Heart left ventricle (tissue), 13 donors: Measurements from ENCODE around the gene SYPL1.

Experiments
- POLR2A ChIP-seq, 2 donors: fragments of 450-650 bp; IDR thresholded peaks; one replicate each; pipeline ENCODE4 v1.6.1; 2017; ENCODE audit warnings: antibody characterized with exemption in 2 of 2, mild to moderate bottlenecking in 2 of 2, moderate library complexity in 2 of 2
- TF ChIP-seq, protein P1 (sequence below), 12 donors: fragments of 200-600 bp; sonication (generic) in 4 of 12; IDR thresholded peaks; one replicate each; pipeline versions ENCODE4 v1.5.0 to v1.8.0; 2018 to 2022; ENCODE audit warnings: antibody characterized with exemption in 12 of 12, mild to moderate bottlenecking in 5 of 12
- donor health status: ischemic (EF 13 %, LVEDD 7.1; RV severe dilation, severe dysfunction).
- donor health status: DM: no; HTN: yes; CAD: no.
- donor health status: DM: no; HTN: no; CAD: no.
- donor health status: ischemic (EF 25% LVEDD 6.9; RV normal size, moderate dysfunction).
- donor health status: ischemic (EF 25% LVEDD 5.7; RV mildly dilated, moderate dysfunction).
- donor health status: ischemic (EF 35%, LVEDD 5.7; RV mildly dilated, moderate dysfunction).
- donor health status: nonischemic (EF 11% LVEDD 7.7; RV severe dilation, severe dysfunction).
- donor health status: DM: yes; HTN: yes; CAD: no.
- donor health status: PGD.
- donor health status: ischemic (EF 29% LVEDD 5.4; RV normal size, mild dysfunction).
- donor health status: nonischemic (EF 23%, LVEDD 6.1; RV moderate dilation, normal function).

DNA sequence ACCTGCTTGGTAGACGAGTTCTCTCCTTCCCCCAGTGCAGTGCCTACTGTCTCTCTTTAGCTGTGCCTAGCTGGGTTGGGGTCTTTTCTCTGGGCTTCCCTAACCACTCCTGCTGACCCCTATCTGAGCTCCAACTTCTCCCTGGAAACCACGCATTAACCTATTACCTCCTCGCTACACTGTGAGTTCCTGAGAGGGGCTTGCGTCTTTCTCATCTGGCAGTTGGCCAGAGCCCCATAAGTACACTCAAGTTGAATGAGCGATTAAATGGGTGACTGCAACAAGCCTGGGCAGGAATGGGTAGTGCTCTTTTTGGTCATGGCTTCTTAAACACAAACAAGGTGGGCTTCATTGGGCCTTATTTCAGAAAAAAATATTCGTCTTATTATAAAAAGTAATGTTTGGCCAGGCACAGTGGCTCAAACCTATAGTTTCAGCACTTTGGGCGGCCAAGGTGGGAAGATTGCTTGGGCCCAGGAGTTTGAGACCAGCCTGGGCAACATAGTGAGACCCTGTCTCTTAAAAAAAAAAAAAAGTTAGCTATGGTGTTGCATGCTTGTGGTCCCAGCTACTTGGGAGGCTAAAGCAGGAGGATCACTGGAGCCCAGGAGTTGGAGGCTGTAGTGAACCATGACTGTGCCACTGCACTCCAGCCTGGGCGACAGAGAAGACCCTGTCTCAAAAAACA lies 41.4 kb downstream of the SYPL1 start:
- TF ChIP-seq, protein P1, sequence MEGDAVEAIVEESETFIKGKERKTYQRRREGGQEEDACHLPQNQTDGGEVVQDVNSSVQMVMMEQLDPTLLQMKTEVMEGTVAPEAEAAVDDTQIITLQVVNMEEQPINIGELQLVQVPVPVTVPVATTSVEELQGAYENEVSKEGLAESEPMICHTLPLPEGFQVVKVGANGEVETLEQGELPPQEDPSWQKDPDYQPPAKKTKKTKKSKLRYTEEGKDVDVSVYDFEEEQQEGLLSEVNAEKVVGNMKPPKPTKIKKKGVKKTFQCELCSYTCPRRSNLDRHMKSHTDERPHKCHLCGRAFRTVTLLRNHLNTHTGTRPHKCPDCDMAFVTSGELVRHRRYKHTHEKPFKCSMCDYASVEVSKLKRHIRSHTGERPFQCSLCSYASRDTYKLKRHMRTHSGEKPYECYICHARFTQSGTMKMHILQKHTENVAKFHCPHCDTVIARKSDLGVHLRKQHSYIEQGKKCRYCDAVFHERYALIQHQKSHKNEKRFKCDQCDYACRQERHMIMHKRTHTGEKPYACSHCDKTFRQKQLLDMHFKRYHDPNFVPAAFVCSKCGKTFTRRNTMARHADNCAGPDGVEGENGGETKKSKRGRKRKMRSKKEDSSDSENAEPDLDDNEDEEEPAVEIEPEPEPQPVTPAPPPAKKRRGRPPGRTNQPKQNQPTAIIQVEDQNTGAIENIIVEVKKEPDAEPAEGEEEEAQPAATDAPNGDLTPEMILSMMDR (IDR thresholded peaks at IDR 0.05) = no peak
- no peak for TF ChIP-seq POLR2A (IDR thresholded peaks at IDR 0.05)
